Activated naive CD4-positive, alpha-beta T cell treated with anti-CD3 and anti-CD28 coated beads, Interleukin-2, amount 50 U/mL, for 16 hours (primary cell): ENCODE measurements around the gene RTTN.

Experiments used
- DNase-seq: peaks from one replicate; pipeline ENCODE4 v3.0.0-alpha.2; 2020

RTTN gene

GRCh38 chr18:70207181-70207580, 1.7 kb upstream of the RTTN start:
- DNase-seq, result no peak

DNA sequence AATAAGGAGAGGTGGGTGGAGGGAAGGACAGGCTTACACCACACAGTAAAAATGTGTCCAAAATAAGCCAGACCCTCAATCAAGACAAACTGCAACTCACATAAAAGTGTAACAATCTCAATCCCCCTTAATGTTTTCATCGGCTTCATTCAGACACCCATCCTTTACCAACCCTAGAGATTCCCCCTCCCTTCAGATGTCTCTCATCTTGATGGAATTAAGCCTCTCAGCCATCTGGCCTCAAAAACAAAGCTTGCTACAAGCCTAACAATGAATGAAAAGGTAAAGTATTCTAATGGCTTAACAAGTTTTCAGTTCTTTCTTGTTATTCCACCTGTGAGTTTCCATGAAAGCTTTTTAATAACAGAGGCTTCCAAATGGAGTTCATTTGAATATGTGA, 5.2 kb downstream of the RTTN start:
- DNase-seq, result no peak

- DNase-seq, result no peak
Observed at GRCh38 chr18:70197844-70198243, 7.6 kb downstream of the RTTN start.

- DNase-seq, result no peak
Observed at GRCh38 chr18:70197026-70197425, 8.5 kb downstream of the RTTN start.

DNA sequence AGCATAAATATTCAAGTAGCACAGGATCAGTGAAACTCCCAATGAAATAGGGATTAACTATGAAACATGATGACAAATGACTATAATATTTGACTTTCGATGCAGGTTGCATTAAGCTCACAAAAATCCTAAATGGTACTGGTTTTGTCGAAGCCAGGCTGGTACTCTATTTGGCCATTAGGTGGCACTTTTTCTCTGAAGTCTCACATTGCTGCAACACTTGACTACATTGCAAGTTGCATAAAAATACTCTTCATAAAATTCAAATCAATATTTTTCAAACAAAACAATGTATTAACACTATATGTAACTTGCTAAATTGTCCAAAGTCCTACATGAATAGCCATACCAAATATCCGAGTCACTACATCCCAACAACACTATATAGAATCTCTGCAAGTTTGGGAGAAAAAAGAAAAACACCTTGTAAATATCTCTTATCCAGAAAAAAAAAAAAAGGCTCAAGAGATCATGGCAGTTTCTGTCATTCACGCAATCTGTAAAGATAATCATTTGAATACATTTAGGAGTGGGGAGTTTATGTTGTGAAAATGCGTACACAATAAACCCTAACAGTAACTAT, 9.5 kb downstream of the RTTN start:
- DNase-seq, result no peak

- no peak for DNase-seq
Observed at GRCh38 chr18:70195014-70195614, 10.4 kb downstream of the RTTN start.

DNA sequence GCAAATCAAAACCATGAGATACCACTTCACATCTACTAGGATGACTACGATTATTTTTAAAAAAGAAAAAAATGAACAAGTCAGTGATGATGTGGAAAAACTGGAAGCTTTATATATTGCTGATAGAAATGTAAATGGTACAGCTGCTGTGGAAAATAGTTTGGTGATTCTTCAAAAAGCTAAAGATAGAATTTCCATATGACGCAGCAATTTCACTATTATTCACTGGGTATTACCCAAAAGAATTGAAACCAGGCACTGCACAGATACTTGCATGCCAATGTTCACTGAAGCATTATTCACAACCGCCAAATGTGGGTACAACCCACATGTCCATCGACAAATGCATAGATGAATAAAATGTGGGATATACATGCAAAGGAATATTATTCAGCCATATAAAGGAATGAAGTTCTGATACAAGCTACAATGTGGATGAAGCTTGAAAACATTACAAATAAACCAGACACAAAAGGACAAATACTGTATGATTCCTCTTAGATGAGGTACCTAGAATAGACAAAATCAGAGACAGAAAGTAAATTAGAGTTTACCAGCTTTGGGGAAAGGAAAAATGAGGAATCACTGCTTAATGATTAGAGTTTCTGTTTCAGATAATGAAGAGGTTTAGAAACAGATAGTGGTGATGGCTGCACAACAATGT, 11.1 kb downstream of the RTTN start:
- no peak for DNase-seq

DNA sequence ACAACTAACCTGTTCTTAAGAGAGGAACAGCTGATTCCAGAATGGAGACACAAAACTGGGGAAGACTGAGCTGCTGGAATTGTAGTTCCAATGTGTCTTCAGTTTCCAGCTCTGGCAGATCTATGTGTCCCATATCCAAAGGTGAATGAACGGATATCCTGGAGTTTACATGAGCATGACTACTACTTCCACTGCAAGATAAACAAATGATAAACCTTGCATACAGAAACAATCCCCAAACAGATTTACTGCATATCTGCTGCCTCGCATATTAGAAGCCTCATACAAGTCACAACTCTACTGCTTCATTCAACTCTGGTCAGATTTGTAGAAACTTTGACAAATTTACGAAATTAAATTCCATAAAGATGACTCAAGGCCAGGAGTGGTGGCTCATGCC, 15.0 kb downstream of the RTTN start:
- DNase-seq, result no peak

DNA sequence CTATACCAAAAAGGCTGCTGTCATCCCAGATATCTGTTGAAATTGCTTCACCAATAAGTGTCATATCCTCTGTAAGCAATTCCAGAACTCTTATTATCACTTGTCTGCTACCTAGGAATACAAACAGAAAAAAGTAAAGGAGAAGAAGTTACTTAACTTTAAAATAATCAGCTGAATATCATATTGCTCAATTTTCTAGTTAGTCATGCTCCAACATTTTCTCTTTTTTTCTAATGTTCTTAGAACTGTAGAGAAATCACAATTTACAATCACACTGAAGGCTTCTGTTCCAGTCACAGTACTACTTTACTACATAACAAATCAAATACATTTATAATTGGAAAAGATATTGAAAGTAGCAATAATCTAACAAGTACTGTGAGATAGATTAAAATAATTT, 17.4 kb downstream of the RTTN start:
- DNase-seq, result no peak

- no peak for DNase-seq
Observed at GRCh38 chr18:70183441-70183840, 22.0 kb downstream of the RTTN start.

DNA sequence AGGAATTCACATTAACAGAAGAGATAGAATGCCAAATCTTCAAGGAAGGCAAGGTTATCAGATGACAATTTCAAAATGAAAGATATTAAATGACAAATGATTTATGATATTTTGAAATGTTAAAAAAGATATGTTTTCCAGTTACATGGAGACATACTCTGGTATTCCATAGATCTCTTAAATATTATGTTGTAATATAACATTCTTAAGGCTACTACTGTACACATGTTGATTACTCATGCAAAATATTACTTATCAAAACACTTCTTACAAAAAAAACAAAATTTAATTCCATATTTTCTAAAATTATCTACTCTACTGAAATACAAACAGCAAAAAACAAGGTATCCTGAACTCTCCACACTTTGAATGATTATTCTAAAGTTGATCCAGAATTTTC, 22.9 kb downstream of the RTTN start:
- no peak for DNase-seq

- DNase-seq, result no peak
Observed at GRCh38 chr18:70181725-70182124, 23.8 kb downstream of the RTTN start.

DNA sequence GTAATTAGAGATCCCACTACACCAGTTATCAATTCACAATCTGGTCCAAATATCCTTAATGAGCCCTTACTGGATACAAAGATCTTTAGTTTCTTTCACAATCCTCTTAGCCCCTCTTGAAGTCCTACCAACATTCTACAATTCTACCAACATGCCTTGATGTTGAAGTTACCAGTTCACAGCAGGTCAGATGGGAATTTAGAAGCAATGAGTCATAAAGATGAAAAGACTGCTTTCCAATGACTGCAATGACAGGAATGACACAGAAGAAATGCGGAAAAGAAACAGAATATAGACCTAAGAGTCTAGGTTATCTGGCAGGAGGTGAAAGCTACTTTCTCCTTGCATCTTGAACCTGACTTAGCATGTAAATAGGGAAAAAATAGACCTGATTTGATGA, 24.5 kb downstream of the RTTN start:
- DNase-seq, result no peak

DNA sequence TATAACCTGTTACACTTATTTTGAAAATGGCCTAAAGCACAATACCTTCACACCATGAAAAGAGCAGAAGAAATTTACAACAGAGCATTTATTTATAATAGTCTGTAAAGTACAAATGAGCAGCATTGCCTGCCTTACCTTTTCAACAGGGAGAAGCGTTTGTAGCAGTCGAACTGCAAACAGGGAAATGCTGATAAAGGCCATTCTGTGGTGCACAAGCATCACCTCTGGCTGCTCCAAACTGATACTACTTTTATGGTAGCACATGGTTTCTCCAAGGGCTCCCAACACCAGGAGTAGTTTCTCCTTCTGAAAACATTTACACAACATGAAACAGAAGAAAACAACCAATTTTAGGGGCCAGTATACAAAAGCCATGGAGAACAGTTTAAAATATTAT, 28.9 kb downstream of the RTTN start:
- no peak for DNase-seq

DNA sequence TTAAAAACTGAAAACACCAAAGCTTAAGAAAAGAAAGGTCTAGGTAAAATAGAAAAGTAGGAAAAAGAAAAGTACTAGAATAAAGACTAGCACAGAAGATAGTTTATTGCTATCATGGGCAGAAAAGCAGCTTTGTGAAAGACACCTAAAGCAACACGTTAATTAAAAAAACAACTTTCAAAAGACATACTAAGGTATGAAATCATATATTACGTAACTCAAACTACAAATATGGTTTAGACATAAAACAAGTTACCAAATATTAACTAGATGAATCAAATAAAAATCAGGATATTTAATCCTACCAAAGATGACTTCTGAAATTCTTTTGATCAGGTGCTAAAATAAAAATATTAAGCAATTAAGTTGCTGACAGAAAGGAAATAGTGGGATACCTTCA, 30.3 kb downstream of the RTTN start:
- DNase-seq, result no peak

DNA sequence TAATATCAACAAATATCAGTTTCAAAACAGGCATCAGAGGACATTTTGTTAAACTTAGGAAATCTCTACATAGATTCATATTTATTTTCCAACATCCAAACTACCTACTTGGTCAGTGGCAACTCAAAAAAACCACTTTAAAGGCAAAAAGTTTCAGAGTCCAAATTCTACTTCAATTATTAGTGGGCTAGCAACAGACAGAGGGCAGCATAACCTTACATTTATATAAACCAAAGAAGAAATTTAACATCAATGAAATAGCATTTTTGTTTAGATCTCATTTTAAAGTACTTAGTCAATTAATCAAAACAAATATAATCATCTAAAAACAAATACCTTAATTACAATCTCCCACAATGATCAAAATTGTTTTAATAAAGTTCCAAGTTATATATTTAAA, 33.3 kb downstream of the RTTN start:
- no peak for DNase-seq

DNA sequence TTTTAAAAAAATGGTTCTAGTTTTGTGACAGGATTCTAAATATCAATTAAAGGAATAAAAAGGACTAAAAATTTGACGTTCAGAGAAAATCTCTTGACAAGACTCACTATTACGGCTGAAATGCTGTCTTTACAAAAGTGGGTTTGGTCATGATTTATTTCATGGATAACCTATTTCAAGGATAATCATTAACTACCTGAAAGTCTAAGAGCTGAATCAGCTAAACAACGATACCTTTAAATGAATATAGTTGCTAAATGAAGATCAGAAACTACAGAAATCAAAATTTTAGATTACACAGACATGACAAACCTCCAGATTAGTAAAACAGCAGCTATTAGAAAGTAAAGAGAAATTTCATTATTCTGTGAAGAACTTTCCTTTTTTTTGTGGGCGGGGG, 35.7 kb downstream of the RTTN start:
- DNase-seq, result no peak

DNA sequence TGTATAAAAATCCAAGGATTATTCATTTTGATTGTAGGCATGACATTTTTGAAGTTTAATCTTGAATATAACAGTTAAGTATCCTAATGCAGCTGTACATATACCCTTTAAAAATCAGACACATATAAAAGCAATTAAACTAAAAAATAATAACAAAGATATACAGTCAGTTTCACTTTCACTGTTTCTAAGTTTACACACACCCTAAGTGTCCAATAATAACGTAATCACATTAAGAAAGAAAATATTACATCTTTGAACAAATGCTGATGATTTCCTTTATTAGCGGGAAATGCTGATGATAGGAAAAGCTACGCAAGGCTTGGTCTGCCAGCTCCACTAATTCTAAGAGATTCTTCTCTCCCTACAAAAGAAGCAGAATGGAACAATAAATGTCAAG, 38.8 kb downstream of the RTTN start:
- DNase-seq, result no peak

- no peak for DNase-seq
Observed at GRCh38 chr18:70165936-70166335, 39.6 kb downstream of the RTTN start.

GRCh38 chr18:70160073-70160678, 45.3 kb downstream of the RTTN start:
- DNase-seq, result no peak

DNA sequence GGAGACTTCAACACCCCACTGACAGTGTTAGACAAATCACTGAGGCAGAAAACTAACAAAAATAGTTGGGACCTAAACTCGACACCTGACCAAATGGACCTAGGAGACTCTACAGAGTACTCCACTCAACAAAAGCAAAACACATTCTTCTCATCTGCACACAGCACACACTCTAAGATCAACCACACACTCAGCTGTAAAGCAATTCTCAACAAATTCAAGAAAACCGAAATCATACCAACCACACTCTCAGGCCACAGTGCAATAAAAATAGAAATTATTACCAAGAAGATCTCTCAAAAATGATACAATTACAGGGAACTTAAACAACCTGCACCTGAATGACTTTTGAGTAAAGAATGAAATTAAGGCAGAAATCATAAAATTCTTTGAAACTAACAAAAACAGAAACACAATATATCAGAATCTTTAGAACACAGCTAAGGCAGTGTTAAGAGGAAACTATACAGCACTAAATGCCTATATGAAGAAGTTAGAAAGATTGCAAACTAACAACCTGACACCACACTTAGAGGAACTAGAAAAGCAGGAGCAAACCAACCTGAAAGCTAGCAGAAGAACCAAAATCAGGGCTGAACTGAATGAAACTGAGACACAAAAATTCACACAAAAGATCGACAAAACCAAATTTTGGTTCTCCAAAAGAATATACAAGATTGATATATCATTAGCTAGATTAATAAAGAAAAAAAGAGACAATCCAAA, 46.3 kb downstream of the RTTN start:
- no peak for DNase-seq

- DNase-seq, result no peak
Observed at GRCh38 chr18:70156886-70157285, 48.6 kb downstream of the RTTN start.

- no peak for DNase-seq
Observed at GRCh38 chr18:70154591-70155194, 50.8 kb downstream of the RTTN start.
